ENCODE data around the gene CAPN15. TPM values are rescaled to one million over a fixed set of nuclear protein-coding genes. Genes with fewer than 3 reads are reported as not detected.
"Not testable (repeated sequence)": the region's sequence is repeated elsewhere in the genome, so short reads cannot be mapped to it uniquely, and the experiment has no call there.

CAPN15 gene
- total RNA-seq, 1 donor, result 43.9 TPM

DNA sequence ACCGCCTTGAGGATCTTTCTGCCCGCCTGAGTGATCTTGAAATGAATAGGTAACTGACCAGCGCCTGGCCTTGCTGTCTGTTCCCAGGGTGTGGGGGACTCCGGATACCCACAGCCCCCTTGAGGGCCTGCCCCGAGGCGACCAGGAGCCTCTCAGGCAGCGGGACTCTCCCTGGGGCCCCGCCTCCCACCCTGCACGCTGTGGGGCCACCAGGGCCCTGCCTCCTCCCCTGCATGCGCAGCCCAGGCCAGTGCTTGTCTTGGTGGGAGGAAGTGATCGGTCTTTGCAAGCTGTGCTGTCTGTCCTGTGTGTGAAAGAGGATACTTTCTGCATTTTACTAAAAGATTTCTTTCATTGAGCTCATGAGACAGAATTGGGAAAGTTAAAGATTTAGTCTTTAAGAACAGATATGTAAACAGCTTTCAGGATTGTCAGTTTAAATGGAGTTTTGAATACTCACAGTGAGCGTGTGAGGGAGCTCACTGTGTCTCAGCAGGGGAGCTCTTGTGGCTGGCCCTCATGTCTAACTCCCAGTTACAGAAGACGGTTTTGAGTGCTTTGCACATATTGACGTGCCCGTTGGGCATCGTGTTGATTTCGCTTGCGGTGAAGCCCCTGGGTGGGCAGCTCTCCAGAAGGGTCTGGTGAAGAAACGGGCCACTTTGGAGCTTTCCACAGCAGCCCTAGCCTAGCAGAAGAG, 36.1 kb upstream of the CAPN15 start:
- DNase-seq (ENCODE audit: low read depth), result no peak
- TF ChIP-seq CTCF (IDR thresholded peaks at IDR 0.05; ENCODE audit: insufficient read depth, low read length), result no peak
- H3K4me3 ChIP-seq (ENCODE audit: low read depth, low read length), result no peak overlapping the region

- no peak for DNase-seq (ENCODE audit: low read depth)
- no peak for TF ChIP-seq CTCF (IDR thresholded peaks at IDR 0.05; ENCODE audit: insufficient read depth, low read length)
- no peak overlapping the region for H3K4me3 ChIP-seq (ENCODE audit: low read depth, low read length)
Measured at GRCh38 chr16:492211-492875, 35.2 kb upstream of the CAPN15 start.

DNA sequence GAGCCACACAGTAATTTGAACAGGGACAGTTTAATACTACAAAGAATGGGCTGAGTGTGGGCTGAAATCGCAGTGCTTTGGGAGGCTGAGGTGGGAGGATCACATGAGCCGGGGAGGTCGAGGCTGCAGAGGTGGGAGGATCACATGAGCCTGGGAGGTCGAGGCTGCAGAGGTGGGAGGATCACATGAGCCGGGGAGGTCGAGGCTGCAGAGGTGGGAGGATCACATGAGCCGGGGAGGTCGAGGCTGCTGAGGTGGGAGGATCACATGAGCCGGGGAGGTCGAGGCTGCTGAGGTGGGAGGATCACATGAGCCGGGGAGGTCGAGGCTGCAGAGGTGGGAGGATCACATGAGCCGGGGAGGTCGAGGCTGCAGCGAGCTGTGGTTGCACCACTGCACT, 32.8 kb upstream of the CAPN15 start:
- not testable (repeated sequence) for H3K4me3 ChIP-seq (ENCODE audit: low read depth, low read length); DNase-seq (ENCODE audit: low read depth)

DNA sequence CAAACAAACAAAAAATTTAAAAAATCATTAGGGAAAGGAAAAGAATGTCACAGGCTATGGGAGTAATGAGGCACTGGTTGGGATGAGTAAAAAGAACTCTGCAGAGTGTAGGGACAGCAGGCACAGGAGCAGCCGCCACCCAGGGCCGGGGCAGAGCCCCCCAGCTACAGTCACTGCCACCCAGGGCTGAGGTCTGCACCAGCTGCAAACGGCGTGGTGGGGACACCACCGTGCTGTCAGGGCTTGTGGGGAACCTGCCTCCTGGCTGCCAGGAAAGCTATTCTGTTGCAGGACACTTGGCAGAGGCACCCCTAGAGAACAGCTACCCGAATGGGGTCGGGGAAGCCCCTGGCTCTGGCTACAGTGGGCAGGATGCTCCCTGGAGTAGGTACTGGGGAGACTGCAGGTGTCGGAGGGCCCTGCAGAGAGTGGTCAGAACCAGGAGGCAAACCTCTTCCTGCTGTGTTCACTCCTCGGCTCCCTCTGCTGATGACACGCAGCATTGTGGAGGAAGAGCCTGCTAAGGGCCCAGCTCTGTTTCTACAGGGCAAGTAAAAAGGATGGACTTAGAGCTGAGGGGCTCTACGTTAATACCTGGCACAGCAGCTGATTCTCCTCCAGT, 32.3 kb upstream of the CAPN15 start:
- peak; percentile 53 for TF ChIP-seq CTCF (IDR thresholded peaks at IDR 0.05; ENCODE audit: insufficient read depth, low read length)
- peak; percentile 43 for DNase-seq (ENCODE audit: low read depth)
- no peak overlapping the region for H3K4me3 ChIP-seq (ENCODE audit: low read depth, low read length)

- DNase-seq (ENCODE audit: low read depth), result no peak
- H3K4me3 ChIP-seq (ENCODE audit: low read depth, low read length), result no peak overlapping the region
- TF ChIP-seq CTCF (IDR thresholded peaks at IDR 0.05; ENCODE audit: insufficient read depth, low read length), result no peak
Measured at GRCh38 chr16:496097-496886, 31.2 kb upstream of the CAPN15 start.

GRCh38 chr16:497258-497657, 30.3 kb upstream of the CAPN15 start:
- H3K4me3 ChIP-seq (ENCODE audit: low read depth, low read length), result no peak overlapping the region
- TF ChIP-seq CTCF (IDR thresholded peaks at IDR 0.05; ENCODE audit: insufficient read depth, low read length), result no peak
- DNase-seq (ENCODE audit: low read depth), result no peak

DNA sequence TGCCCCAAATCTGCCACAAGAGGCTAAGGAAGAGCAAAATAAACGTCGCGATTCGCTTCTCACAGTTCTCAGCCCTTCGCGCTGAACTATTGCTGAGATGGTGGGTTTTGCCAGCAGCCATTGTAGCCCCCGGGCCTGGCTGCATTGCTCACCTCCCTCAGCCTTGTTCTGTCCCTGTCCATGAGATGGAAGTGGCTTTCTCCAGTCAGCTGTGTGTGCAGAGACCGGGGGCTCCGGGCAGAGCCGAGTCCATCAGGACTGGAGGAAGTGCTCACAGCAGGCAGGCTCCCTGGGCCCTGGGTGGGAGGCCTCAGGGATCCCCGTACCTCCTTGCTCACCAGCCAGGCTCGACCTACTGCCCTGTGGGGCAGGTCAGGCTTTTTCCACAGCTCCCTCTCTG, 27.6 kb upstream of the CAPN15 start:
- no peak overlapping the region for H3K4me3 ChIP-seq (ENCODE audit: low read depth, low read length)
- no peak for DNase-seq (ENCODE audit: low read depth)
- no peak for TF ChIP-seq CTCF (IDR thresholded peaks at IDR 0.05; ENCODE audit: insufficient read depth, low read length)
